Cerebellar cortex (tissue), 1 donor: Measurements from ENCODE around the gene NOL3.

ENCODE experiments used
- DNase-seq: peaks from one replicate; pipeline ENCODE4 v3.0.0-alpha.2; 2015; ENCODE audit warnings: low spot score

Gene NOL3

DNA sequence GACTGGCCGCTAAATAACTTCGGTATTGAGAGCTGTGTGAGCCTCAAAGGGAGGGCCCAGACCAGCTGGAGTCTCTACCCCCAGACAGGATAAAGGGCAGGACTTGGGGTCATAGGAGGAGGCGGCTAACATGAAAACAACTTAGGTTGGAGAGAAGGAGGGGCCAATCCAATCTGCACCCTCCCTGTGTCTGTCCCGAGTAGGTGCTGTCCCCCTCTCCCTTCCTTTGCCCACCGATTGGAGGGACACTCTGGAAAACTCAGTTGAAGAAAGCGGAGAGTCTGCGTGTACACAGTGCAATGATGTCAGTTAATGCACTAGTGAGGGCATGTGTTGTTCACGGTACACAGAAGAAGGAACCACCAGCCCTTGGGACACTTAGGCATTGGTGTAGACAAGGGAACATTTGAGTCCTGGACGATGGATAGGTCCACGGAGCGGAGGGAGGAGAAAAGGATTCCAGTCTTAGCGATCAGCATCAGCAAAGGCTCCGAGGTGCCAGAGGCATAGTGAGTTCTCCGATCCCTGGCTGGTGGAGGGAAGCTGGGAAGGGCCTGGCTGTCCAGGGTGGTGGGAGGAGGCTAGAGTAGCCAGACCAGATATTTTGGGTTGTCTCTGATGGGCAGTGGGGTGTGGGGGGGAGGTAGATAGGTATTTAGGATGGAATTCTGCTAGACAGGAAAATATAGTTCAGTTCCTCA is 761 bp downstream of the NOL3 start:
- no peak for DNase-seq

DNA sequence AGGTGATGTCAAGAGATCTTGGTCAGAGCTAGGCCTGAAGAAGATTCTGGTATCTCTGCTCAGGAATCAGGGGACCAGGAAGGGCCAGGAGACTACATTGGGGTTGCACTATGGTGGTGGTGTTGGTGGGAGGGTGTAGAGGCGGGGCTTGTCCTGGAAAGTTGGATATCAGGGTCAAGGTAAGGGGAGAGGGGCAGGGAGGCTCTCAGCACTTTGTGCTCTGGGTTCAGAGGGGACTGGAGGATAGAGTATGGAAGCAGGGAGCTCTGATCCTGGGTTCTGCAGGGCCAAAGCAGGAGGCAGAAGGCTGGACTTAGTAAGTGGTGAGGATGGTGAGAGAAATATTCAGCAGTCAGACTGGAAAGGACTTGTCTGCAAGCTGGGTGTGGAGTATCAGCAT is 3.0 kb downstream of the NOL3 start:
- DNase-seq, result no peak

DNA sequence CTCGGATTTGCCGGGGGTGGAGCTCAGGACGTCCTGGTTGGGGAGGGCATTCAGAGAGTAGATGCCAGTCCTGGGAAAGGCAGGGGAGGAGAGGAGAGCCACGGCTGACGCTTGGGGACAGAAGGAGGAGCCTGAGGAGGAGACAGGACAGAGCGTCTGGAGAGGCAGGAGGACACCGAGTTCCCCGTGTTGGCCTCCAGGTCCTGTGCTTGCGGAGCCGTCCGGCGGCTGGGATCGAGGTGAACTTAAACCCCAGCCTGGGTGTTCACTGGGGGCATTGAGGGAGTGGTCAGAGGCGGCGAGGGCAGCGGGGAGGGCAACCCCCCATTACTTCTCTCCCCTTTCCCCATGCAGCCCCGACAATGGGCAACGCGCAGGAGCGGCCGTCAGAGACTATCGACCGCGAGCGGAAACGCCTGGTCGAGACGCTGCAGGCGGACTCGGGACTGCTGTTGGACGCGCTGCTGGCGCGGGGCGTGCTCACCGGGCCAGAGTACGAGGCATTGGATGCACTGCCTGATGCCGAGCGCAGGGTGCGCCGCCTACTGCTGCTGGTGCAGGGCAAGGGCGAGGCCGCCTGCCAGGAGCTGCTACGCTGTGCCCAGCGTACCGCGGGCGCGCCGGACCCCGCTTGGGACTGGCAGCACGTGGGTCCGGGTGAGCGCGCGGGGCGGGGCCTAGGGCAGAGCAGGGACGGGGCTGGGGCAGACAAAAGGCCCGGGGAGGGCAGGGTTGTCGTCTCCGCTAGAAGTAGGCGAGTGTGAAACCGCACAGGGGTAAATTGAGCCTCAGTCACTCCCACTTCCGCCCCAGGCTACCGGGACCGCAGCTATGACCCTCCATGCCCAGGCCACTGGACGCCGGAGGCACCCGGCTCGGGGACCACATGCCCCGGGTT is 3.7 kb downstream of the NOL3 start:
- peak; percentile 94 for DNase-seq

DNA sequence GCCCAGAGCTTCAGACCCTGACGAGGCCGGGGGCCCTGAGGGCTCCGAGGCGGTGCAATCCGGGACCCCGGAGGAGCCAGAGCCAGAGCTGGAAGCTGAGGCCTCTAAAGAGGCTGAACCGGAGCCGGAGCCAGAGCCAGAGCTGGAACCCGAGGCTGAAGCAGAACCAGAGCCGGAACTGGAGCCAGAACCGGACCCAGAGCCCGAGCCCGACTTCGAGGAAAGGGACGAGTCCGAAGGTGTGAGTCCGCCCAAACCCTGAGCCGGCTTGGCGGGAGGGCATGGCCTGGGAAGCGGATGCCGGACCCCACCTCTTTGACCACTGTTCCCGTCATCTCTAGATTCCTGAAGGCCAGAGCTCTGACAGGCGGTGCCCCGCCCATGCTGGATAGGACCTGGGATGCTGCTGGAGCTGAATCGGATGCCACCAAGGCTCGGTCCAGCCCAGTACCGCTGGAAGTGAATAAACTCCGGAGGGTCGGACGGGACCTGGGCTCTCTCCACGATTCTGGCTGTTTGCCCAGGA is 4.4 kb downstream of the NOL3 start:
- DNase-seq, result no peak

DNA sequence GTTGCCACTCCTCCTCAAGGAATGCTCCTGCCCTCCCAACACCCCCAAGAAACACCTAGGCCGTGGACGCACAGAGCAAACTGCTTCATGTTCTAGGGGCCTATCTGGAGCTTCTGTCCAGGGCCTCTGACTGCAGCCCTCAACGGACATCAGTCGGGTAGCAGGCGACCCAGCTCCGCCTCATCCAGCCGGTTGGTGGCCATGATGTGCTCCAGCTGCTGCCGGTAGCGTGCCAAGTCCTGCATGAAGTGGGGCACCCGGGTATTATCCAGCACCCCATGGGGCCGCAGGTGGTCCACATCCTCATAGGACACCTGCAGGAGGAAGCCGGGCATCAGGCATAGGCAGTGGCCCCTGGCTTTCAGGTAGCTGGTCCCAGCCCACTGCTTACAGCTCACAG is 6.3 kb downstream of the NOL3 start:
- DNase-seq, result no peak

DNA sequence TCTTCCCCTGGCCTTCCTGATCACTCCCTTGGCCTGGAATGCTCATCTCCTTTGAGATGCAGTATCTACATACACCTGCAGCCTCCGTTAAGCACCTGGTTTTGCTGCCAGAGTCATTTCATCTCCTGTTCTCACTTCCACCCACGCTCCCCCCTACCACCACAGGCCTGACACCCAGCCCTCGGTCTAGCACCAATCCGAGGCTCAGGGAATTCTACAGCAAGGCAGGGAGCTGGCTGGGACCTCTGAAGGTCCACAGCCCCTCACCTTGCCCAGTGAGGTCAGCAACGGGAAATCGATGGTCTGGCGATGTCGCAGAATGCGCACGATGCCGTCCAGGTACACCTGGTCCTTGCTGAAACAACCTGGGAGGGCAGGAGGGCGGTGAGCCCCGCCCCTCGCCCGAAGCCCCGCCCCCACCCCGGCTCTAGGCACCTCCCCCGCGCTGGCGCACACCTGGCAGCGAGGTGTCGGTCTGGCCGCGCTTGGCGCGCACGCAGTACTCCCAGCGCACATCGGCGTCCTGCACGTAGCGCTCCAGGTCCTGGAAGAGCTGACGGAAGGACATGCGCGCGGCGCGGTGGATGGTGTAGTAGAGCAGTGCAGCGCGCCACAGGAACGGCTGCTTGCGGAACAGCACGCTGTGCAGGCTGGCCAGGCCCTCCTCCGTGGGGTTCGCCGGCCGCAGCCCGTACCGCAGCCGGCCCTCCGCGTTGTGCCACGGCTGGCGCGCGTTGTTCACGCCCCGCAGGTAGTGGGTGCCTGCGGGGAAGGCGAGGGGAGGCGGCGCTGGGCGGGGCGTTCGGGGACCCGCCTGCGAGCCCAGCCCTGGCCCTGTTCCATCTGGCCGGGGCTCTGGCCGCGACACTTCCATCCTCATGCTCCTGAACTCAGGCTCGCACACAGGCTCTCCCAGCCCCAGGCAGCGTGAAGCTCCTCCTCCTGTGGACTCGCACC is 7.7 kb downstream of the NOL3 start:
- DNase-seq, result peak; percentile 77

DNA sequence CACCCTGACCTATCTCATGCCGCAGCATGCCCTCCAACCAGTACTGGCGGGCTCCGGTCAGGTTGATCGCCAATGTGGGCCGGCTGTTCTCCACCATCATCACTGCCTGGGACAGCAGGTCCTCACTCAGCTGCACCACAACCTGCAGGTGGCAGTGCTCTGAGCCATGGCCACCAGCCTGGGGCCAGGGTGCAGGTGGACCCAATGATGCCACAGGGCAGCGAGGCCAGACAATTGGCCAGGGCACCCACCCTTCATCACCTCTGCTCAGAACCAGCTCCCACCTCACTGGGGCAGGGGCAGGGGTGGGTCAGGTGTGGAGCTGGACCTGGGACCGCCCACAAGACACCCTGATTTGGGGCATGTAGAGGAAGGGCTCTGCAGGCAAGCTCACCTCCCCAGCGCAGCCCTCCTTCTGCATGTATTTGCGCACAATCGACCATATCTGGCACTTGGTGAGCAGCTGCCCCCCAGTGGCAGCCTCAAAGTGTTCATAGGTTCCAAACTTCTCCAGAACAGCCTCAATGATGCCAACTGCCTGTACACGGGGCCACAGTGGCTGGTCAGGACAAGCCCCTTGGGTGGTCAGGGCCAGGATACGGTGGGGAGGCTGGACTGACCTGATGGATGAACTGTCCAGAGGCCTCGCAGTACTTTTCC is 9.2 kb downstream of the NOL3 start:
- DNase-seq, result no peak

DNA sequence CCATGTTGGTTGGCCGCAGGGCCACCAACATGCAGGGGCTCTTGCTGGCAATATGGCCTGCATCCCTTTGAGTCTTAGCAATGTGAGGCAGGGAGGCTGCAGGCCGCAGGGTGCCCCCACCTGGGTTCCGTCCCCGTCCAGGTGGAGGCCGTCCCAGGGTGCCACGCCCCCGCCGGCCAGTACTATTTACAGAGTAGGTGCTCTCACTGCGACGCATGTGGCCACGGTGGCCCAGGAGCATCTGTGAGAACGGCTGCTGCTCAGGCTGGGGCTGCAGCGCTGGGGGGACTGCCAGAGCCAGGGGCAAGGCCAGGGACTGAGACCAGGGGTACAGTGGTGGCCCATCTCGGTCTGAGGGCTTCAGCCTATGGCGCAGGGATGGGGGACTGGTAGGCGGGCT is 9.8 kb downstream of the NOL3 start:
- DNase-seq, result no peak

DNA sequence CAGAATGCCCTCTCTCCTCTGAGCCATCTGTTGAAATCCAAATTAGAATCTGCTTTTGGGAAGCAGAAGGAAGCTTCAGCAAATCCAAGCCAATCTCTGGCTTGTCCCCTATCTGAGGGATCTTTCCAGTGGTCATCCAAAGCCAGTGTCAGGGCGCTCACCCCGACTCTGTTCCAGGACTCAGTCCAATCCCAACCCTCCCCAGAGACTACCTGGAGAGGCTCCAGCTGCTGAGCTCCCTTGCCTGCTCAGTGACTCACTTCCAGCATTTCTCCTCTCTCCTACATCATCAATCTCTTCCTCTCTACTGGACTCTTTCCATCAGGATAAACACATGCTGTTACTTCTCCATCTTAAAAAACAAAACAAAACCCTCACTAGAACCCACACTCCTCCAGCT is 11.0 kb downstream of the NOL3 start:
- no peak for DNase-seq

DNA sequence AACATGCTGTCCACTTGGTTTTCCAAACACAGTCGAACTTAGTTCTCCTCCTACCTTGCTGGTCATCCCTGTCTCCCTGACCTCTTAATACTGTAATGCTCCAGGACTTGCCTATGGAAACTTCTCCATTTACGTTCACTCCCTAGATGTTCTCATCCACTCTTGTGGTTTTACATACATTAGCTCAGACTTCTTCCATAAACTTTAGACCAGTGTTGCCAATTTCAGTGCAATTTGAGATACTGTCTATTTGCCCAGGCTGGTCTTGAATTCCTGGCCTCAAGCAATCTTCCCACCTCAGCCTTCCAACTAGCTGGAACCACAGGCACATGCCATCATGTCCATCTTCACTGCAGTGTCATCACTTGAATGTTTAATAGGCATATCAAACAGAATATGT is 11.9 kb downstream of the NOL3 start:
- DNase-seq, result no peak

DNA sequence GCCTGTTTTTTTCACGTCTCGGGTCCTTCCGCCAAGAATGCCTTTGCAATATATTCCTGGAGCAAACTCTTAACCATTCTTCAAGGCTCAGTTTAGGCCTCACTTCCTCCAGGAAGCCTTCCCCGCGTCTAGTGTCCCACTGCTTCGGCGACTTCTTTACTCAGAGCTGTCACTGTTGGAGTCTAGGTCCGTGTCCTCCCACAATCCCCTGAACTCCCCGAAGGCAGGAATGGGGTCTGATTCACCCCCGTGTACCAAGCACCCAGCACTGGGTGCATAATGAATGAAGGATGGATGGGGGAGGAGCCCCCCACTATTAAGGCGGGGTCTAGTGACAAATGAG is 12.9 kb downstream of the NOL3 start:
- DNase-seq, result no peak

DNA sequence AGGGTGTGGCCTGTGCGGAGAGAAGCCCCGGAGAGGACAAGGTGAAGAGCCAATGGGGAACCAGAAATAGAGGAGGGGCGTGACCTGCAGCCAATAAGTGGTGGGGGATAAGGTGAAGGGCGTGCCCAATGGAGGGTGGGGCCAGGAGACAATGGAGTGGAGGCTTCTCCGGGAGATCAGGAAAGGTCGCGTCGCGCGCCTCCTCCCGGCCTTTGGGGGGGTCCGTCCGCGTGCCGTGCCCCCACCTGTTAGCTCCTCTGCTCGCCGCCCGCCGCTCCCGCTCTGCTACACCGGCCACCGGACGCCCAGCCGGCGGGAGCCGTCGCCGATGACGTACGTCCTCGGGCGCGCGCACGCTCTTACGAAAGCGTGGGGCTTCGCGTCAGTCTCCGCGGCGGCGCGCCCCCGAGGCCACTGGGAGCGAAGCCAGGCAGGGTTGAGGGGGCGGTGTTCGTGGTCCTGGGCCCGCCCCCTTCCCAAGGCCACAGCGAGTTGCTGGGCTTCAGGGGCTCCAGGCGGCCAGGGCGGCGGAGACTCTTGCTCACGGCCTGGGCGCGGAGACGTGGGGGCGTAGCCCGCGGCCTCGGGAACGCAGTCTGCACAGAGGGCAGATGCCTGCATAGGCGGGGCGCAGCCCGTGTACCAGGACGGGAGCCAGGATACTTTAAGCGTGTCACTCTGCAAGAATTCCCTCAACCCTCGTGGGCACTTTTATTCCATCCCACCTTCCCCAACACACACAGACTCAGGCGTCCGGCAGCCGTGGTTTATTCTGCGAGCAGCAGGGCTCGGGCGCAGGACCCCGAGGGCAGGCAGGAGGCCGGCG is 13.5 kb downstream of the NOL3 start, which contains the start of gene MATCAP1:
Gene MATCAP1, minus strand, starts transcription at position 337 of the 826 bp plus-strand sequence. CDS start 3,353 bp downstream, outside the sequence.
- DNase-seq, result peak; percentile 99

DNA sequence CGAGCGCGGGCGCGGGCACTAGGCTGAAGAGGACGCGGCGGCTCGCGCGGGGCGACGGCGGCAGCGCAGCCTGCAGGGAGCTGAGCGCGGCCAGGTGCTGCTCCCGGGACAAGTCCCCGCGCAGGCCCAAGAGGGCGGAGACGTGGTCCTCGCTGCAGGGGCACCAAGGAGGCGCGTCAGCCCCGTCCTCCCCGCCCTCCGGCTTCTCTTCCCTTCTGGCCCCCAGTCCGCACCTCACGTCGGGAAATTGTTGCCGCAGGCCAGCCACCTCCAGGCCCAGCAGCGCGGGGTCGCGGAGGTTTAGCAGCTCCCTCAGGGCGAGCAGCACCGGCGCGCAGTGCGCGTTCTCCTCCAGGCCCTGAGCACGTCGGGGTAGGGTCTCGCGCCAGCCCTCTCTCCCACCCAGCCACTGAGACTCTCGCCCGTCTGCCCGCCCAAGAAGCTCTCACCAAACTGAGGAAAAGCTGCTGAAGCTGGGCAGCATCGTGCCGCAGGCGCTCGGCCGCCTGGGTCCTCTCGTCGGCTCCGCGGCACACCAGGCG is 14.2 kb downstream of the NOL3 start:
- DNase-seq, result no peak

DNA sequence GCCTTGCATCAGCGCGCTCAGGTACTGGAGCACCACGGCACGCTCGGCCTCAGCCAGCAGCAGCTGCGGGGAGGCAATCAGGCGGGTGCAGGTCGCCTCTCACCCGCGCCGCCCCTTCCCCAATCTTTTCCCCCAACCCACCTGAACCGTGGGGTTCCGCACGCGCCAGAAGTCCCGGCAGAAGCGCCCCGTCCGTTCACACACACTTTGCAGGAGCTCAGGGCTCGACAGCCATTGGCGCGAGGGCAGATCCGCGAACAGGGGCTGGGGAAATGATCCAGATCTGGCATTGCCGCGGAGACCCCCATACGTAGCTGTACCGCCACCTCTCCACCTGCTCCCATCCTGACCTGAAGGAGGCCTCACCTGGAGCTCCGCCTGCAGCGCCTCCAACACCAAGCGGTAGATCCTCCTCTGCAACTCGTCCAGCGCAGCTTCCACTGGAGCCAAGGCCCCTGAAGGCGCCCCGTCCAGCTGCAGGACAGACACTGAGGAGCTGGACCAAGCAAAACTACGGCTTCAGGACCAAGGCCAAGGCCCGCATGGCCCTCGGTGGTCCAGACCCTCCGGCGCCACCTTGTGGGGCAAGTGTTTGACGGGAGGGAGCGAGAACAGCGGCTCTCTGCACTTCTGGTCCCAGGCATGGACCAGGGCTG is 14.8 kb downstream of the NOL3 start:
- DNase-seq, result peak; percentile 88

DNA sequence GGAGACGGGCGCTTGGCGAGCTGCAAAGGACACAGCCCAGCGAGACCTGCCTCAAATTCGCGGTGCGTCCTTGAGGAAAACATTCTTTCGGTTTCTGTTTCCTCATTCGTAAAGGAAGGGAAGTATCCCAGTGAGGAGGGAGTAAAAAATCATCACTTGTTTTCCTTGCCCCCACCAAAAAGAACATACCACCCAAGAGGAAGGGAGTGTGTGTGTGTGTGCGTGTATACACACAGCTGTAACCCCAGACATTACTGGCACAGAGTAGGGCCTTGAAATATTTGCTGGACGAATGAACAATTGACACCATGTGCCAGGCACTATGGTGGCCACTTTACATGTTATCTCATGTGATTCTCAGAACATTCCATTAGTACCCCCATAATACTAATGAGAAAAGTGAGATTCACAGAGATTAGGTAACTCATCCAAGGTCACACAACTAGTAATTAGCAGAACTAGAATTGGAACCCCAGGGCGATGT is 15.4 kb downstream of the NOL3 start:
- no peak for DNase-seq

DNA sequence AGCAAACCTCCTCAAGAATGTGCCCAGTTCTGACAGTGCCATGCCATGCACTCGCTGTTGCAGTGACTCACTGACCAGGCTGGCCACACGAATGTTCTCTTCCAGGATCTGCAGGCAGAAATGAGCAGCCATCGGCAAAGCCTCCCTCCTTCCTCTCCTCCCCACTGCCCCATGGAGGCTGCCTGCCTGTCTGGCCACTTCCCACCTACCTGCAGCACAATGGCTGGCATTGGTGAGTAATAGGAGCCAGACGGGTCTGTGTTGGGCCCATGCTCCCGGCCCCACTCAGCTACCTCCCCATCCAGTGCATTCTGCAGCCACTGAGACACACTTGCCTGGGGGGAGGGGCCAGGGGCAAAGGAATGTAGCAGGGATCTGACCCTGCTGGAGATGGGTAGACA is 16.2 kb downstream of the NOL3 start:
- no peak for DNase-seq

DNA sequence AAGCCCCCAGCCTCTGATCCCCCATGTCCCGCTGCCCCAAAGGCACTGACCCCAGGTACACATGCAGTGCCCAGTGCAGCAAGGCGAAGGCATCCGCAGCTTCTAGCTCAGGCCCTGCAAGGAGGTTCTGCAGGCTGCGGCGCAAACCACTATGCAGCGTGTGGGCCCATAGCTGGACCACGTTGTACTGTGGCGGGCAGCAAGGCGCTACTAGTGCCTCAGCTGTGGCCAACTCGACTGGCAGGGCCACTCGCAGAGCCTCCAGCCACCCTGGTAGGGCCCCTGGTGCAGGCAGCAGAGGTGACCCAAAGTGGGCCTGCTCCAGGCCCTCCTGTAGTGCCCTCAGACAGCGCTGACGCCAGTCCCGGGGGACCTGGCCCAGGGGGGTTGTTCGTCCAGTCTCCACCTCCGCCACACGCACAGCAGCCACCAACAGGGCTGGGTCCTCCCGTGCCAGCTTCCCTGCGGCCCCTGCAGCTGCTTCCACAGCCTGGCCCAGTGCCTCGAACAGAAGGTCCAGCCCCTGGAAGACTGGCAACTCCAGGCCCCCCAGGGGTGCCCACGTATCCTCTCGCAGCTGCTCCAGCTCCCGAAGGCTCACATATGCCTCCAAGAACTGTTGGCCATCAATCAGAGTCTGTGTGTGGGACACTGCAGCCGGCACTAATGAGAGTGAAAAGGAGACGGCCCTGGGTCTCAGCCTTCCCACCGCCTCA is 17.0 kb downstream of the NOL3 start:
- DNase-seq, result no peak

DNA sequence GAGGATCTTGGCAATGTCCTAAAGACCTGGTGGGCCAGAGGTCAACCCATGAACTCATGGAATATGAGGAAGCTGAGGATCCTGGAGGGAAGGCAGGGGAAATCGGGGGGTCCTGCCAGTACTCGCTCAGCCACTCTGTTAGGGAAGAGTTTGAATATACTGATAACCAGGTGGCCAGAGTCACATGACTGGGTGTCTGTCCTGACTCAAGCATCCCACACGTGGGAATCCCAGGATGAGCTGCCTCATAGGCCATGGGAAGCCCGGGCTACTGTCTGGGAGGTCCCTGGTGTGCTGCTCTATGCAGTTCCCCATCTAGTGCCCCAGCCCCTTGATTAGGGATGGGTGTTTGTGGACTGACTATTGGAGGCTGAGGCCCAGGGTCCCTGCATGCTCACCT is 18.0 kb downstream of the NOL3 start:
- DNase-seq, result no peak

DNA sequence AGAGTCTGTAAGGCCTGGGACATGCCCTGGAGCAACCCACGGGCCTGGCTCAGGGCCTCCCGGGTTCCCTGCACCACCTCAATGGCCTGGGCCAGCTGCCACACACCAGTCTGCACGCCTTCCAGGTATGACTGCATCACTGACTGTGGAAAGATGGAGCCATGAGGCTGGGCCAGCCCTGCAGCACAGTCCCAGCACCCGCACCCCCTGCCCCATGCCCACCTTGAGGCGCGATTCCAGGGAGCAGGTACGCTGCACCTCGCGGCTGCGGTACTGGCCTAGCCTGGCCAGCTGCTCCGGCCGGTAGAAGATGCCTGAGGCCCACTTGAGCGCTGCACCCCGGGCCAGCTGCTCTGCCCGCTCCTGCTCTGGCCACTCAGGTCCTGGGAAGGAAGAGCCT is 18.5 kb downstream of the NOL3 start:
- no peak for DNase-seq
